ENCODE data around the gene CYP46A1.
"Not testable (repeated sequence)": the region's sequence is repeated elsewhere in the genome, so short reads cannot be mapped to it uniquely, and the experiment has no call there.

The CYP46A1 gene

GRCh38 chr14:99683619-99684409 lies at the start of gene CYP46A1:
CYP46A1 (plus strand) TSS chr14:99684298; CDS start chr14:99684418, 120 bp downstream.
- peak; percentile 99 for DNase-seq (ENCODE audit: low read depth)

GRCh38 chr14:99634443-99634842 lies 49.7 kb upstream of the CYP46A1 start:
- DNase-seq (ENCODE audit: low read depth): no peak

GRCh38 chr14:99635116-99635515 lies 49.0 kb upstream of the CYP46A1 start:
- DNase-seq (ENCODE audit: low read depth): no peak

- DNase-seq (ENCODE audit: low read depth): no peak
Observed at GRCh38 chr14:99636487-99636886, 47.6 kb upstream of the CYP46A1 start.

DNA sequence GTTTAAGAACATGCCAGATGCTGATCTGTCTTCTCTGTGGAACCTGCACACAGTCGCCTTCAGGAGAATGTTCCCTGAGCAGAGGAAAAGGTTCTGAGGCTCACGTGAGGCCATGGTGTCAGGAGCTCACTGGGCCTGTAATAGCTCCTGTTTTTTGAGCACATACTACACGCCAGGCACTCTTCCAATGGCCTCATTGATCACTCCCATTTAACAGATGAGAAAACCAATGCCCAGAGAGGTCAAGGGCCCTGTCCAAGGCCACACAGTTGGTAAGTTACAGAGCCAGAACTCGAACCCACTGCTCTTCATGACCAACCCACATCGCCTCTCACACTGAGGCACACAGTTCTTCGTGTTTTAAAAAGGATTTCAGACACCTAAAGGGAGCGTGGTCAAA lies 46.5 kb upstream of the CYP46A1 start:
- no peak for DNase-seq (ENCODE audit: low read depth)

GRCh38 chr14:99642771-99643170 lies 41.3 kb upstream of the CYP46A1 start:
- not testable (repeated sequence) for DNase-seq (ENCODE audit: low read depth)

DNA sequence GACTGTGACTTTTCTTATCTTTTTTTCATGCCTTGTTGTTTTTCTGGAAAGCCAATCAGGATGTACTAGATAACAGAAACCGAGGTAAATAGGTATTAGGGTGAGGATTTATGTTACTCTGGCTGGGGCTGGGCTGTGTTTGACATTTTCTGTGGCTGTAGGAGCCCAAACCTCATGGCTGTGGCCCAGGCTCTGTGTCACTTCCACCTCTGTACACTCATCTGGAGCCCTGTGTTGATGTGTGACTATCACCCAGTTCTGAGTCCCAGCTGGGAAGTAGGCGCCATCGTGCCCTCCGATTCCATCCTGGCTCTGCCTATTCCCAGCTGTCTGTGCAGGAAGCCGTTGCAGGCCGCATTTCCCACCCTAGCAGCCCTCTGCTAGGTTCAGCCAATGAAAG lies 40.8 kb upstream of the CYP46A1 start:
- no peak for DNase-seq (ENCODE audit: low read depth)

- no peak for DNase-seq (ENCODE audit: low read depth)
Observed at GRCh38 chr14:99644035-99644587, 40.0 kb upstream of the CYP46A1 start.

DNA sequence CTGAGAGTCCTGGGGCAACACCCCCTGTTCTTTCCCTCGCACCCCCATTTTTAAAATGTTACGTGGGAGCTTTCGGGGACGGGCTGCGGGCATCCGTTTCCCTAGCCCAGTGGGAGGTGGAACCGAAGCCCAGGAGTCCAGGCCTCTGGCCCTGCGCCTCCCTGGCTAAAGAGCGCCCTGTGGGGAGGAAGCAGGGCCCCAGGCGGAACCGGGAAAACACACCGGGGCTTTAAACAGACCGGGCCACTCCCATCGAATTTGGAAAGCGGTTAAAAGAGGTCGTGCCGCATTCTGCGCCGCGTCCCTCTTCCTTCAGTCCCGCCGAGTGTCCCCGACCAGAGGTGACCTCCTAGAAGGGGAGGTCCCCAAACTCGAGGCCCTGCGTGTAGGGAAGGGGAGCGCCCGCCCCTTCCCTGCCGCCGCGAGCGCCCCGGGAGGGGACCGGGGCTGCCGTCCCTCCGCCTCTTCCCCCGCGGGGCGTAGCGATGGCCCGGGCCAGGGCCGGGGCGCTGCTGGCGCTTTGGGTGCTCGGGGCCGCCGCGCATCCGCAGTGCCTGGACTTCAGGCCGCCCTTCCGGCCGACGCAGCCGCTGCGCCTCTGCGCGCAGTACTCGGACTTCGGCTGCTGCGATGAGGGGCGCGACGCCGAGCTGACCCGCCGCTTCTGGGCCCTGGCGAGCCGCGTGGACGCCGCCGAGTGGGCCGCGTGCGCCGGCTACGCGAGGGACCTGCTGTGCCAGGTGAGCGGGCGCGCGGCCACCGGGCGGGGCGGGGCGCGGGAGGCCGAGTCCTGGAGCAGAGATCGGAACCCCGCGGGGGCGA lies 39.2 kb upstream of the CYP46A1 start, which contains the start of gene HHIPL1:
Gene HHIPL1, plus strand, starts transcription at position 407 of the 822 bp plus-strand sequence. Its CDS starts 79 bp downstream, at position 486.
- no peak for DNase-seq (ENCODE audit: low read depth)

DNA sequence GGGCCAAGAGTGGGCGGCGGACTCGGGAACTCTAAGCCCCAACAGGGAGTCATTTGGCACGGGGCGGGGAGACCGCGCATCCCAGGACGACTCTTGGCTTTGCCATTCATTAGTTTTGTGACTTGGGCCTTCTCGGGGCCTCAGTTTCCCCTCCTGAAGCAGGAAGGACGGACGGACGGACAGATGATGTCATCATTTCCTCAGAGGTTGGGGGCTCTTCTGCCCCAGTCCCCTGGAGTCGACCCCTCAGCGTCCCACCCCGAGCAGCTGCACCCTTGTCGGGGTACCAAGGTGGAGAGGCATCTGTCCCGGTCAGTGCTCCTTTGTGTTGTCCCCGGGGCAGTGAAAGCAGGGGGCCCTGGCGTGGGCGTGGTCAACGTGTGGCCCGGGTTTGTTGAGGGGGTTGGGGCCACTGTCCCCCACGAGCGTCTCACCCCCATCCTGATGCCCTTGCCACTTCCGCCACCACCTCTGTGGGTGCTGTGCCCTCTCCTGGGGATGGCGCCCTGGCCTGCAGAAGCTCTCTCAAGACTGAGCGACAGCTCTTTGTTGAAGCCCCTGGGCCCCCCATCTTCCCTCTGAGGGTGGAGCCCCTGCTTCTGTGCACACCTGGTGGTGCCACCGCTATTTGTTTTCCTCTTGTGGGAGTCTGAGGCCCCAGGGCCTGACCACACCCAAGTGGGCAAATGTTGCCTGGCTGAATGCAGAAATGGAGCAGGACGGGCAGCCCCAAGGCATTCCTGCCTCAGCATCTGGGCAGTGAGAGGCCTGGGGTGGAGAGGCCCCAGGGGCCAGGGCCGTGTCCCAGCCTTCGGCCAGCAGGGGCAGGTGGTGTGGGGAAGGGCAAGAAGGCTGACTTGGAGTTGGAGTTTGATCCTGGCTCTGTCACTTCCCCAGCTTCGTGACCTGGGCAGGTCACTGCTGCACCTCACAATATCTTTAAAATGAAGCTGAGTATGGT lies 38.3 kb upstream of the CYP46A1 start:
- no peak for DNase-seq (ENCODE audit: low read depth)

- DNase-seq (ENCODE audit: low read depth): no peak
Observed at GRCh38 chr14:99647411-99647810, 36.7 kb upstream of the CYP46A1 start.

DNA sequence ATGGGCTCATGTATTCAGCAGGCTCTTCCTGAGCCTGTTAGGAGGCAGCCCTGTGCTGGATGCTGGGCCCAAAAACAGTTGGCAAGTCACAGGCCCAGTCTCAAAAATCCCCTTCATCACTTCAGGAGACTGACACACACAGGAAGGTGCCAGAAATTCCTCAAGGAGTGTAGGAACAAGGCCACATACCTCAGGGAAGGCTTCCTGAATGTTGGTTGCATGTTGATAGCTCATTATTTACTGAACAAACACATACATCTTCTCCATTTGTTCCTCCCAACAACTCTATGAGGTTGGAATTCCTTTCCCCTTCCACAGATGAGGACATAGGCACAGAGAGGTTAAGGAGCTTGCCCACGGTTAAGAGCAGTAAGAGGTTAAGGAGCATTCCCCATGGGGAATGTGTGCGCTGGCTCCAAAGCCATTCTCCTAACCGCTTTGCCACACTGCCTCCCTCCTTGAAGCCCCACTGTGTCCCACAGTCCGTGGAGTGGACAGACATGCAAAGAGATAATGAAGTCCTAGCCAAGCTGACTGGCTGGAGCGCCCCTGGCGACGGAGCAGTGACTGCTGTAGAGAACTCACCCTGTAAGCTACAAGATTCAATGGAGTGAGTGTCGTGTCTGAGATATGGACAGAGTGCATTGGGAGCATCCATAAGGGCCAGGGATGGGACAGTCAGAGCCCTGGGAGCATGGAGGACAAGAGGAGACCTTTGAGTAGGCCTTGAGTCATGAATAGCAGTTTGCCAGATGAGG lies 35.9 kb upstream of the CYP46A1 start:
- DNase-seq (ENCODE audit: low read depth): no peak

DNA sequence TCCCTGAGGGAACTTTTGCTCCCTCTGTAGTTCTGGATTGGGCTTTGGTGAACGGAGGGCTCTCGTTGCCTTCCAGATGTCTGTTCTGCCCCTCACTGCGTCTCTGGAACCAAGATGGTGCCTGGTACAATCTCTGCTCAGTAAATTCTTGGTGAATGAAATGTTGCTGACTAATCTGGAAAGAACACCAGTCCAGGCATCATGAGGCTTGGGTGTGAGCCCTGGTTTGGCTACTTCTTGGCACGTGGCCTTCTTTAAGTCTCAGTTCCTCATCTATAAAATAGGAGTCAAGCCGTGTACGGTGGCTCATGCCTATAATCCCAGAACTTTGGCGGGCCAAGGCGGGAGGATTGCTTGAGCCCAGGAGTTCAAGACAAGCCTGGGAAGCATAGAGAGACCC lies 34.9 kb upstream of the CYP46A1 start:
- DNase-seq (ENCODE audit: low read depth): no peak

- DNase-seq (ENCODE audit: low read depth): no peak
Observed at GRCh38 chr14:99649643-99650042, 34.5 kb upstream of the CYP46A1 start.

GRCh38 chr14:99650189-99650588 lies 33.9 kb upstream of the CYP46A1 start:
- DNase-seq (ENCODE audit: low read depth): no peak

DNA sequence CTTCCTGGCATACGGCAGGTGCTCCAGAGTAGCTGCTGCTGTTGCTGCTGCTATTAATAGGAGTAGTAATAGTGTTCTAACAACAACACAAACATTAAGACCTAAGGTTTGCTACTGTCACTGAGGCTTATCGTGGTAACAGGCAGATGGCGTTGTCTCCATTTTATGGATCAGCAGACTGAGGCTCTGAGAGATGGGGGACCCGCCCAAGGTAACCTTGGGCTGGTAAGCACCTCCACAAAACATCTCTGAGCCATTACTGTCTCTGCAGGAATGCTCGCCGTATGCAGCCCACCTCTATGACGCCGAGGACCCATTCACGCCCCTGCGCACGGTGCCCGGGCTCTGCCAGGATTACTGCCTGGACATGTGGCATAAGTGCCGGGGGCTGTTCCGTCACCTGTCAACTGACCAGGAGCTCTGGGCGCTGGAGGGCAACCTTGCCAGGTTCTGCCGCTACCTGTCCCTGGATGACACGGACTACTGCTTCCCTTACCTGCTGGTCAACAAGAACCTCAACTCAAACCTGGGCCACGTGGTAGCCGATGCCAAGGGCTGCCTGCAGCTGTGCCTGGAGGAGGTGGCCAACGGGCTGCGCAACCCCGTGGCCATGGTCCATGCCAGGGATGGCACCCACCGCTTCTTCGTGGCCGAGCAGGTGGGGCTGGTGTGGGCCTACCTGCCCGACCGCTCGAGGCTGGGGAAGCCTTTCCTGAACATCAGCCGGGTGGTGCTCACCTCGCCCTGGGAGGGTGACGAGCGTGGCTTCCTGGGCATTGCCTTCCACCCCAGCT lies 31.9 kb upstream of the CYP46A1 start:
- no peak for DNase-seq (ENCODE audit: low read depth)

DNA sequence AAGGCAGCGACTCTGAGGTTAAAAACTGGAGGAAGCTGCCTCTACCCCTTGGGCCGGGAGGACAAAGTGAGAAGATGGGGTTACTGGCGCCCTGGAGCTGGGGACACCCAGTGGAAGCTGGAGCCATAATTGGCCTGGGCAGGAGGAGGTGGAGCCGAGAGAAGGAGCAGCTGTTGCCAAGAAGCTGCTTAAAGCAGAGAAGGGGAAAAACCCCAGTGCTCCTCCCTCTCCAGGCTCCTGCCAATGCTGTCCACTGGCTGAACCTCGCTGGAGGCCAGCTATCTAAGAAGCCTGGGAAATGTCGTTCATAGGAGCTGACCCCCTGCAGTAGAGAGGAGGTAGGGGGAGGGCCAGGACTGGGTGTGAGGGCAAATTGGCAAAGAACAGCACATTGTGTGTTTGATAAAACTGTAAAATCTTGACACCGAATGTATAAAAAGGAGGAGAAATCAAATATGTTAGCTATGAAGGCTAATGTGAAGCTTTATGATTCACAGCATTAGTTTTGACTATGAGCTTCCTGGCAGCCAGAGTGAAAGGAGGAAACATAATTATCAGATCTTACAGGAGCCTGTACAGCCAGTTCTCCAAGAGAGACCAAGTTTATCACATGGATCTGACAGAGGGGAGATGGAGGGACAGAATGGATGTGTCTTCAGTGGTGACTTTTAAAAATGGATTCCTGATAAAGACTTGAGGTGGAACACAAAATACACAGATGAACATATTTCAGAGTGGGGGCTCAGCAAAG lies 29.7 kb upstream of the CYP46A1 start:
- DNase-seq (ENCODE audit: low read depth): no peak

GRCh38 chr14:99655521-99655920 lies 28.6 kb upstream of the CYP46A1 start:
- no peak for DNase-seq (ENCODE audit: low read depth)

DNA sequence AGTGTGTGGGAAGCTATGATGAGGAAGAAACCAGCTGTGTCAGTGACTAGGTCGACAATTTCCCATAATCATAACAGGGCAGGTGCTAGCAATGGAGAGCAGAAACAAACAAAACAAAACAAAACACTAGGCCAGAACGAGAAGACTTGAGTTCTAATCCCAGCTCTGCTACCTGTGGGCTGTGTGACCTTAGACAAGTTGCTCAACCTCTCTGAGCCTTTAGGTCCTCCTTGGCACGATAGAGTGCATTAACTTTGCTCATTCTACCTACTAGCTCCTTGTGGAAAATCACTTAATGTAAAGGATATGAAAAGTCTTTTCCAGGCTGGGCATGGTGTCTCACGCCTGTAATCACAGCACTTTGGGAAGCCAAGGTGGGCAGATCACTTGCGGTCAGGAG lies 27.9 kb upstream of the CYP46A1 start:
- DNase-seq (ENCODE audit: low read depth): no peak
